ENCODE results near the gene TYW3.

Gene TYW3

GRCh38 chr1:74791491-74791890 lies 58.5 kb downstream of the TYW3 start:
- no peak for ATAC-seq

GRCh38 chr1:74799119-74799657 lies 66.2 kb downstream of the TYW3 start:
- TF ChIP-seq SNAI2 (CRISPR knock-in tag; IDR thresholded peaks at IDR 0.05) = no peak

More at GRCh38 chr1:74791491-74791890, 58.5 kb downstream of the TYW3 start:
- TF ChIP-seq TOX (CRISPR knock-in tag; IDR thresholded peaks at IDR 0.05; ENCODE audit: borderline replicate concordance) = no peak
- peak; percentile 22; the same call in 1 of the 2 replicates for TF ChIP-seq TCF4 (CRISPR knock-in tag; IDR thresholded peaks at IDR 0.05; ENCODE audit: borderline replicate concordance)
- TF ChIP-seq ZNF70 (CRISPR knock-in tag; IDR thresholded peaks at IDR 0.05) = no peak
- TF ChIP-seq TSHZ2 (CRISPR knock-in tag; IDR thresholded peaks at IDR 0.05) = no peak

GRCh38 chr1:74811436-74812179 lies 78.7 kb downstream of the TYW3 start:
- no peak for TF ChIP-seq POU6F1 (CRISPR knock-in tag; IDR thresholded peaks at IDR 0.05; ENCODE audit: borderline replicate concordance, low read depth)
- no peak for TF ChIP-seq CREB5 (CRISPR knock-in tag; IDR thresholded peaks at IDR 0.05; ENCODE audit: low read depth)
- TF ChIP-seq ARNTL (CRISPR knock-in tag; IDR thresholded peaks at IDR 0.05; ENCODE audit: borderline replicate concordance, low read depth) = no peak
- TF ChIP-seq ZFP30 (CRISPR knock-in tag; IDR thresholded peaks at IDR 0.05) = no peak
- TF ChIP-seq ZFP3 (CRISPR knock-in tag; IDR thresholded peaks at IDR 0.05) = no peak
- no peak for TF ChIP-seq ZNF8 (CRISPR knock-in tag; IDR thresholded peaks at IDR 0.05)
- no peak for TF ChIP-seq ISL1 (CRISPR knock-in tag; IDR thresholded peaks at IDR 0.05)
- no peak for TF ChIP-seq OSR1 (CRISPR knock-in tag; IDR thresholded peaks at IDR 0.05)
- no peak for TF ChIP-seq BACH2 (CRISPR knock-in tag; IDR thresholded peaks at IDR 0.05; ENCODE audit: borderline replicate concordance)
- TF ChIP-seq RARB (CRISPR knock-in tag; IDR thresholded peaks at IDR 0.05) = no peak
- TF ChIP-seq ESRRG (CRISPR knock-in tag; IDR thresholded peaks at IDR 0.05) = no peak
- no peak for TF ChIP-seq TSHZ2 (CRISPR knock-in tag; IDR thresholded peaks at IDR 0.05)
- no peak for TF ChIP-seq ZNF565 (CRISPR knock-in tag; conservative IDR thresholded peaks at IDR 0.05; ENCODE audit: low read depth)
- no peak for TF ChIP-seq CSDC2 (CRISPR knock-in tag; IDR thresholded peaks at IDR 0.05)
- no peak for TF ChIP-seq TOX (CRISPR knock-in tag; IDR thresholded peaks at IDR 0.05; ENCODE audit: borderline replicate concordance)
- no peak for TF ChIP-seq PATZ1 (CRISPR knock-in tag; IDR thresholded peaks at IDR 0.05; ENCODE audit: borderline replicate concordance)
- ATAC-seq = no peak; the same call in 1 of the 3 replicates

More at GRCh38 chr1:74799119-74799657, 66.2 kb downstream of the TYW3 start:
- ATAC-seq = no peak

Measured in SK-N-SH treated with all-trans-retinoic acid at 6 μM for 48 hours (cell line).